HEK293 (cell line): ENCODE data around the gene IFNGR1.

ENCODE experiments used
- CTCF ChIA-PET: fragments of 350-600 bp; formaldehyde crosslinking; extraction: SDS; loops from one replicate; lab custom pipeline; 2021; ENCODE audit warnings: antibody characterized with exemption; lab: Yijun Ruan, JAX
- POLR2A ChIA-PET: fragments of 300-600 bp; formaldehyde crosslinking; extraction: SDS; loops from one replicate; lab custom pipeline; 2020; ENCODE audit warnings: antibody characterized with exemption, inconsistent platforms; lab: Yijun Ruan, JAX
- H3K27ac ChIP-seq: fragments of 200-500 bp; sonication (Bioruptor generic); 2 replicates; pipeline ENCODE4 v1.5.1; 2014; ENCODE audit warnings: low read depth, low read length, control low read depth, inconsistent platforms; ENCODE audit errors: extremely low read depth
- H3K36me3 ChIP-seq, 2 experiments: fragments of 200-500 bp in 1 of 2; sonication (Bioruptor generic) in 1 of 2; 1 replicate in 1 of 2; 2 replicates in 1 of 2; pipeline ENCODE4 v1.5.1; 2014 to 2017; ENCODE audit warnings: inconsistent platforms in 2 of 2, low read length in 2 of 2; ENCODE audit not compliant: control insufficient read depth in 2 of 2, insufficient read depth in 1 of 2
- H3K4me1 ChIP-seq: fragments of 200-500 bp; sonication (Bioruptor generic); 2 replicates; pipeline ENCODE4 v1.5.1; 2014; ENCODE audit warnings: mild to moderate bottlenecking, low read length, inconsistent platforms; ENCODE audit not compliant: control insufficient read depth, insufficient read depth
- H3K4me3 ChIP-seq: 2 replicates; pipeline ENCODE4 v1.5.1; 2011; ENCODE audit warnings: low read depth, mild to moderate bottlenecking, control low read depth, low read length, moderate library complexity
- H3K9me3 ChIP-seq: fragments of 200-500 bp; sonication (Bioruptor generic); 2 replicates; pipeline ENCODE4 v1.5.1; 2014; ENCODE audit warnings: low read depth, low read length, inconsistent platforms; ENCODE audit not compliant: control insufficient read depth, insufficient read depth
- BCL11B ChIP-seq: fragments of 450-650 bp; formaldehyde crosslinking; IDR thresholded peaks from 2 replicates; pipeline ENCODE4 v1.5.1; 2016; ENCODE audit warnings: low read depth, missing biosample characterization, missing genetic modification characterization
- PBX3 ChIP-seq: sonication (generic); formaldehyde crosslinking; IDR thresholded peaks from 2 replicates; pipeline ENCODE4 v1.8.1; 2022; ENCODE audit warnings: mild to moderate bottlenecking, moderate library complexity, missing genetic modification reagents
- REPIN1 ChIP-seq: fragments of 450-650 bp; formaldehyde crosslinking; IDR thresholded peaks from 2 replicates; pipeline ENCODE4 v1.5.1; 2017; ENCODE audit warnings: missing biosample characterization, missing genetic modification characterization, low read depth
- SETDB1 ChIP-seq: IDR thresholded peaks from one replicate; pipeline ENCODE4 v1.6.1; 2017; ENCODE audit warnings: mild to moderate bottlenecking, low read length, moderate library complexity, mixed read lengths; ENCODE audit not compliant: insufficient read length
- TRIM28 ChIP-seq: IDR thresholded peaks from 2 replicates; pipeline ENCODE4 v1.6.1; 2011; ENCODE audit warnings: low read length, control low read depth, borderline replicate concordance
- YY2 ChIP-seq: fragments of 450-650 bp; formaldehyde crosslinking; IDR thresholded peaks from 2 replicates; pipeline ENCODE4 v1.5.1; 2016; ENCODE audit warnings: missing biosample characterization, missing genetic modification characterization
- ZFP37 ChIP-seq: fragments of 450-650 bp; formaldehyde crosslinking; IDR thresholded peaks from 2 replicates; pipeline ENCODE4 v1.5.1; 2016; ENCODE audit warnings: missing biosample characterization, missing genetic modification characterization
- ZNF114 ChIP-seq: fragments of 450-650 bp; formaldehyde crosslinking; IDR thresholded peaks from 2 replicates; pipeline ENCODE4 v1.5.0; 2017; ENCODE audit warnings: missing biosample characterization, missing genetic modification characterization
- ZNF121 ChIP-seq: fragments of 450-650 bp; formaldehyde crosslinking; IDR thresholded peaks from 2 replicates; pipeline ENCODE4 v1.5.1; 2016; ENCODE audit warnings: missing biosample characterization, missing genetic modification characterization
- ZNF157 ChIP-seq: fragments of 450-650 bp; formaldehyde crosslinking; IDR thresholded peaks from 2 replicates; pipeline ENCODE4 v1.5.1; 2016; ENCODE audit warnings: missing biosample characterization, missing genetic modification characterization
- ZNF16 ChIP-seq: fragments of 450-650 bp; formaldehyde crosslinking; IDR thresholded peaks from 2 replicates; pipeline ENCODE4 v1.5.1; 2016; ENCODE audit warnings: low read depth, missing biosample characterization, missing genetic modification characterization
- ZNF169 ChIP-seq: fragments of 450-650 bp; formaldehyde crosslinking; IDR thresholded peaks from 2 replicates; pipeline ENCODE4 v1.5.1; 2016; ENCODE audit warnings: missing biosample characterization, missing genetic modification characterization
- ZNF174 ChIP-seq: fragments of 450-650 bp; formaldehyde crosslinking; IDR thresholded peaks from 2 replicates; pipeline ENCODE4 v1.5.0; 2017; ENCODE audit warnings: missing biosample characterization, mild to moderate bottlenecking, missing genetic modification characterization
- ZNF184 ChIP-seq: fragments of 450-650 bp; IDR thresholded peaks from 2 replicates; pipeline ENCODE4 v1.5.1; 2018; ENCODE audit warnings: missing biosample characterization, mild to moderate bottlenecking, missing genetic modification characterization
- ZNF221 ChIP-seq: fragments of 450-650 bp; formaldehyde crosslinking; IDR thresholded peaks from 2 replicates; pipeline ENCODE4 v1.5.1; 2017; ENCODE audit warnings: missing biosample characterization, missing genetic modification characterization, borderline replicate concordance
- ZNF24 ChIP-seq: fragments of 450-650 bp; formaldehyde crosslinking; IDR thresholded peaks from 2 replicates; pipeline ENCODE4 v1.5.1; 2016; ENCODE audit warnings: missing biosample characterization, missing genetic modification characterization
- ZNF248 ChIP-seq: fragments of 450-650 bp; formaldehyde crosslinking; IDR thresholded peaks from 2 replicates; pipeline ENCODE4 v1.5.1; 2017; ENCODE audit warnings: missing biosample characterization, missing genetic modification characterization
- ZNF292 ChIP-seq: fragments of 450-650 bp; formaldehyde crosslinking; IDR thresholded peaks from 2 replicates; pipeline ENCODE4 v1.5.1; 2016; ENCODE audit warnings: low read depth, missing biosample characterization, missing genetic modification characterization, borderline replicate concordance
- ZNF394 ChIP-seq: fragments of 450-650 bp; formaldehyde crosslinking; IDR thresholded peaks from 2 replicates; pipeline ENCODE4 v1.5.1; 2016; ENCODE audit warnings: missing biosample characterization, missing genetic modification characterization, mild to moderate bottlenecking, moderate library complexity, borderline replicate concordance
- ZNF404 ChIP-seq: fragments of 450-650 bp; formaldehyde crosslinking; IDR thresholded peaks from 2 replicates; pipeline ENCODE4 v1.5.1; 2017; ENCODE audit warnings: missing biosample characterization, missing genetic modification characterization
- ZNF433 ChIP-seq: fragments of 450-650 bp; formaldehyde crosslinking; IDR thresholded peaks from 2 replicates; pipeline ENCODE4 v1.5.1; 2016; ENCODE audit warnings: missing biosample characterization, missing genetic modification characterization, low read depth
- ZNF514 ChIP-seq: fragments of 450-650 bp; formaldehyde crosslinking; IDR thresholded peaks from 2 replicates; pipeline ENCODE4 v1.5.1; 2016; ENCODE audit warnings: missing biosample characterization, missing genetic modification characterization
- ZNF558 ChIP-seq: fragments of 450-650 bp; formaldehyde crosslinking; IDR thresholded peaks from 2 replicates; pipeline ENCODE4 v1.5.1; 2016; ENCODE audit warnings: missing biosample characterization, missing genetic modification characterization
- ZNF624 ChIP-seq: fragments of 450-650 bp; formaldehyde crosslinking; IDR thresholded peaks from 2 replicates; pipeline ENCODE4 v1.5.1; 2017; ENCODE audit warnings: missing biosample characterization, missing genetic modification characterization
- ZNF626 ChIP-seq: fragments of 450-650 bp; sonication (Bioruptor Pico); formaldehyde crosslinking; IDR thresholded peaks from 2 replicates; pipeline ENCODE4 v1.5.1; 2018; ENCODE audit warnings: missing biosample characterization, missing genetic modification characterization, inconsistent platforms
- ZNF660 ChIP-seq: fragments of 450-650 bp; IDR thresholded peaks from 2 replicates; pipeline ENCODE4 v1.5.1; 2018; ENCODE audit warnings: missing biosample characterization, mild to moderate bottlenecking, missing genetic modification characterization
- ZNF670 ChIP-seq: fragments of 450-650 bp; formaldehyde crosslinking; IDR thresholded peaks from 2 replicates; pipeline ENCODE4 v1.5.1; 2016; ENCODE audit warnings: missing biosample characterization, missing genetic modification characterization, low read depth
- ZXDB ChIP-seq: fragments of 450-650 bp; formaldehyde crosslinking; IDR thresholded peaks from 2 replicates; pipeline ENCODE4 v1.5.1; 2016; ENCODE audit warnings: missing biosample characterization, missing genetic modification characterization
- TF ChIP-seq, protein P1 (sequence below): fragments of 450-650 bp; formaldehyde crosslinking; IDR thresholded peaks from 2 replicates; pipeline ENCODE4 v1.5.1; 2017; ENCODE audit warnings: missing biosample characterization, missing genetic modification characterization
- TF ChIP-seq, protein P2 (sequence below): fragments of 450-650 bp; formaldehyde crosslinking; IDR thresholded peaks from 2 replicates; pipeline ENCODE4 v1.5.1; 2016; ENCODE audit warnings: missing biosample characterization, missing genetic modification characterization
- TF ChIP-seq, protein P3 (sequence below): fragments of 450-650 bp; formaldehyde crosslinking; IDR thresholded peaks from 2 replicates; pipeline ENCODE4 v1.5.1; 2017; ENCODE audit warnings: missing biosample characterization, missing genetic modification characterization

The IFNGR1 gene

GRCh38 chr6:137219664-137220252 lies 573 bp upstream of the IFNGR1 start:
- CTCF ChIA-PET = interaction anchor here (0.6 kb wide), 1 partner anchor 72 kb away, joined by 3 read pairs; no protein-coding TSS in a partner anchor
- Histone ChIP-seq H3K4me3 (peak overlapping the region; percentile 89), H3K27ac (no peak overlapping the region; the same call in 1 of the 2 replicates), H3K9me3 (no peaks in the 10 kb centered on the region), H3K4me1 (peaks cover 10% of the 10 kb centered on the region), H3K36me3 (no peaks in the 10 kb centered on the region)
- POLR2A ChIA-PET = no interaction called here
- TF ChIP-seq ZNF121 = no peak
- TF ChIP-seq ZFP37 (tag by site-specific recombination) = no peak
- TF ChIP-seq TRIM28 = 0 out of 2 replicates have a peak, but pooled peaks have one; percentile 29
- no peak for TF ChIP-seq BCL11B (tag by site-specific recombination)
- TF ChIP-seq ZNF184 (tag by site-specific recombination) = peak; percentile 9; the same call in 1 of the 2 replicates
- no peak for TF ChIP-seq ZNF174 (tag by site-specific recombination)
- no peak for TF ChIP-seq ZNF169 (tag by site-specific recombination)

DNA sequence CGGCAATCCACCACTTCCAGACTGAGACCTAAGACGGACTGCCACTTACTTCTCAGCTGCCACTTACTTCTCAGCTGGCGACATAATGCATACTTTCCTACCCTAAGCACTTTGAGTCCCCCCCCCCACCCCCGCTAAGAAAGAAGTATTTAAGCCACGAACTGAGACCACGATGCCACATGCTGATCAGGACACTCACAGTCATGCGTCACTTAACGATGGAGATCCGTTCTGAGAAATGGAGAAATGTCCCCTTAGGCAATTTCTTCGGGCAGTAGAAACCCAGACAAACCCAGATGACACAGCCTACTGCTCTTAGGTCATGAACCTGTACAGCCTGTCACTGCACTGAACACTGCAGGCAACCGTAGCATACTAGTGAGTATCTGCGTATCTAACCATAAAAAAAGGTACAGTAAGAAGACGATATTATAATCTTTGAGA lies 690 bp downstream of the IFNGR1 start:
- peaks cover 0 to 2% of the 10 kb centered on the region in 2 experiments; a peak in 1 of 3 replicates for H3K36me3 ChIP-seq
- ChIA-PET CTCF (interaction anchor here (0.8 kb wide), 1 partner anchor 125 kb away, joined by 3 read pairs; no protein-coding TSS in a partner anchor), POLR2A (no interaction called here)
- H3K27ac ChIP-seq = peak overlapping the region; percentile 76
- peaks cover 10% of the 10 kb centered on the region for H3K4me1 ChIP-seq
- no peaks in the 10 kb centered on the region for H3K9me3 ChIP-seq
- H3K4me3 ChIP-seq = peak overlapping the region; percentile 89
- TF ChIP-seq ZNF433 (tag by site-specific recombination) (no peak), TRIM28 (0 out of 2 replicates have a peak, but pooled peaks have one; percentile 2), ZNF16 (tag by site-specific recombination) (no peak), ZNF404 (no peak), YY2 (no peak), SETDB1 (no peak), ZNF24 (0 out of 2 replicates have a peak, but pooled peaks have one; percentile 27), ZNF394 (tag by site-specific recombination) (no peak), ZNF558 (tag by site-specific recombination) (no peak), ZNF114 (tag by site-specific recombination) (no peak), BCL11B (tag by site-specific recombination) (no peak), ZNF660 (tag by site-specific recombination) (no peak), ZNF670 (tag by site-specific recombination) (no peak), ZNF157 (tag by site-specific recombination) (no peak), ZNF626 (no peak), ZNF514 (tag by site-specific recombination) (no peak), ZXDB (tag by site-specific recombination) (no peak), REPIN1 (tag by site-specific recombination) (no peak), ZNF169 (tag by site-specific recombination) (no peak), ZNF221 (tag by site-specific recombination) (no peak), ZNF624 (tag by site-specific recombination) (no peak), PBX3 (no peak), ZNF292 (tag by site-specific recombination) (no peak), ZNF248 (no peak)
- TF ChIP-seq, protein P1, sequence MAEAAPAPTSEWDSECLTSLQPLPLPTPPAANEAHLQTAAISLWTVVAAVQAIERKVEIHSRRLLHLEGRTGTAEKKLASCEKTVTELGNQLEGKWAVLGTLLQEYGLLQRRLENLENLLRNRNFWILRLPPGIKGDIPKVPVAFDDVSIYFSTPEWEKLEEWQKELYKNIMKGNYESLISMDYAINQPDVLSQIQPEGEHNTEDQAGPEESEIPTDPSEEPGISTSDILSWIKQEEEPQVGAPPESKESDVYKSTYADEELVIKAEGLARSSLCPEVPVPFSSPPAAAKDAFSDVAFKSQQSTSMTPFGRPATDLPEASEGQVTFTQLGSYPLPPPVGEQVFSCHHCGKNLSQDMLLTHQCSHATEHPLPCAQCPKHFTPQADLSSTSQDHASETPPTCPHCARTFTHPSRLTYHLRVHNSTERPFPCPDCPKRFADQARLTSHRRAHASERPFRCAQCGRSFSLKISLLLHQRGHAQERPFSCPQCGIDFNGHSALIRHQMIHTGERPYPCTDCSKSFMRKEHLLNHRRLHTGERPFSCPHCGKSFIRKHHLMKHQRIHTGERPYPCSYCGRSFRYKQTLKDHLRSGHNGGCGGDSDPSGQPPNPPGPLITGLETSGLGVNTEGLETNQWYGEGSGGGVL = peak; percentile 35; the same call in 1 of the 2 replicates
- TF ChIP-seq, protein P2, sequence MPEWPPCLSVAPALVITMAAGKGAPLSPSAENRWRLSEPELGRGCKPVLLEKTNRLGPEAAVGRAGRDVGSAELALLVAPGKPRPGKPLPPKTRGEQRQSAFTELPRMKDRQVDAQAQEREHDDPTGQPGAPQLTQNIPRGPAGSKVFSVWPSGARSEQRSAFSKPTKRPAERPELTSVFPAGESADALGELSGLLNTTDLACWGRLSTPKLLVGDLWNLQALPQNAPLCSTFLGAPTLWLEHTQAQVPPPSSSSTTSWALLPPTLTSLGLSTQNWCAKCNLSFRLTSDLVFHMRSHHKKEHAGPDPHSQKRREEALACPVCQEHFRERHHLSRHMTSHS (tag by site-specific recombination) = no peak
- TF ChIP-seq, protein P3, sequence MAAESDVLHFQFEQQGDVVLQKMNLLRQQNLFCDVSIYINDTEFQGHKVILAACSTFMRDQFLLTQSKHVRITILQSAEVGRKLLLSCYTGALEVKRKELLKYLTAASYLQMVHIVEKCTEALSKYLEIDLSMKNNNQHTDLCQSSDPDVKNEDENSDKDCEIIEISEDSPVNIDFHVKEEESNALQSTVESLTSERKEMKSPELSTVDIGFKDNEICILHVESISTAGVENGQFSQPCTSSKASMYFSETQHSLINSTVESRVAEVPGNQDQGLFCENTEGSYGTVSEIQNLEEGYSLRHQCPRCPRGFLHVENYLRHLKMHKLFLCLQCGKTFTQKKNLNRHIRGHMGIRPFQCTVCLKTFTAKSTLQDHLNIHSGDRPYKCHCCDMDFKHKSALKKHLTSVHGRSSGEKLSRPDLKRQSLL (tag by site-specific recombination) = no peak
